Measurements from ENCODE around the gene SEMA3C.

DNA sequence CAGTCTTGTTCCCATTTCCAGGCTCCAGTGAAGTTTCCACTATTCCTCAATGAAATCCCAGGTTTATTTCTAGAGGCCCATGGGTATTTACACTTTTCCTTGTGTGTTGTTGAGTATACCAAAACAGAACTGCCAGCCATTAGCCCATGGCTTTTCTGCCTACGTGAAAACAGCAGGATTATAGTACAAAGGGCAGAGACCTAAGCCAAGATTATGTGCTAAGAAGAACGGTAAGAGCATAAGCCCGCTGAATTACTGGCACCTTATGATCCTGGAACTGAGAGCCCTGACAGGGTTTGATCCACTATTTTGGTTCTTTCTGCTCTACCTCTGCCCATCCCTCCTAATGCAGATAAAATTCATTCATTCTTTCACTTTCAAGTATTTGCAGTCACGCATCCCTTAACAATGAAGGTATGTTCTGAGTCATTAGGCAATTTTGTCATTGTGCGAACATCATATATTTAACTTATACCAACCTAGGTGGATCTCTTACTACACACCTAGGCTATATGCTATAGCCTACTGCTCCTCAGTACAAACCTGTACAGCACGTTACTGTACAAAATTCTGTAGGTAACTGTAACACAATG is 16.0 kb downstream of the SEMA3C start:
- TF ChIP-seq, protein P1, sequence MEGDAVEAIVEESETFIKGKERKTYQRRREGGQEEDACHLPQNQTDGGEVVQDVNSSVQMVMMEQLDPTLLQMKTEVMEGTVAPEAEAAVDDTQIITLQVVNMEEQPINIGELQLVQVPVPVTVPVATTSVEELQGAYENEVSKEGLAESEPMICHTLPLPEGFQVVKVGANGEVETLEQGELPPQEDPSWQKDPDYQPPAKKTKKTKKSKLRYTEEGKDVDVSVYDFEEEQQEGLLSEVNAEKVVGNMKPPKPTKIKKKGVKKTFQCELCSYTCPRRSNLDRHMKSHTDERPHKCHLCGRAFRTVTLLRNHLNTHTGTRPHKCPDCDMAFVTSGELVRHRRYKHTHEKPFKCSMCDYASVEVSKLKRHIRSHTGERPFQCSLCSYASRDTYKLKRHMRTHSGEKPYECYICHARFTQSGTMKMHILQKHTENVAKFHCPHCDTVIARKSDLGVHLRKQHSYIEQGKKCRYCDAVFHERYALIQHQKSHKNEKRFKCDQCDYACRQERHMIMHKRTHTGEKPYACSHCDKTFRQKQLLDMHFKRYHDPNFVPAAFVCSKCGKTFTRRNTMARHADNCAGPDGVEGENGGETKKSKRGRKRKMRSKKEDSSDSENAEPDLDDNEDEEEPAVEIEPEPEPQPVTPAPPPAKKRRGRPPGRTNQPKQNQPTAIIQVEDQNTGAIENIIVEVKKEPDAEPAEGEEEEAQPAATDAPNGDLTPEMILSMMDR (IDR thresholded peaks at IDR 0.05; ENCODE audit: borderline replicate concordance, extremely low read depth, low read length, poor library complexity, severe bottlenecking): no peak
- TF ChIP-seq EZH2 (IDR thresholded peaks at IDR 0.05; ENCODE audit: borderline replicate concordance, low read depth, low read length, severe bottlenecking): no peak
